Stomach (tissue), 9 donors: Measurements from ENCODE around the gene ZNF627. TPM values are rescaled to one million over a fixed set of nuclear protein-coding genes. Genes with fewer than 3 reads are reported as not detected.
A peak's percentile ranks its signal among the peaks of the same experiment; 100 is the strongest.

ENCODE experiments used
- DNase-seq, 2 donors: peaks; one replicate each; pipeline versions ENCODE4 v3.0.0 to v3.0.0-alpha.2; 2013 to 2019
- H3K27ac ChIP-seq, 5 donors: fragments of 200-600 bp in 4 of 5; sonication (generic) in 4 of 5; one replicate each; pipeline ENCODE4 v1.5.1; 2013 to 2019; ENCODE audit warnings: mild to moderate bottlenecking in 1 of 5, moderate library complexity in 1 of 5
- H3K27me3 ChIP-seq, 3 donors: fragments of 200-600 bp; sonication (generic); one replicate each; pipeline ENCODE4 v1.5.1; 2017 to 2019; ENCODE audit warnings: mixed run types in 1 of 3
- H3K36me3 ChIP-seq, 4 donors: fragments of 200-600 bp; sonication (generic); 1 replicate in 3 of 4; 2 replicates in 1 of 4; pipeline ENCODE4 v1.5.1; 2016 to 2019
- H3K4me1 ChIP-seq, 4 donors: fragments of 200-600 bp; sonication (generic); one replicate each; pipeline ENCODE4 v1.5.1; 2016 to 2019
- H3K4me3 ChIP-seq, 4 donors: fragments of 200-600 bp; sonication (generic) in 3 of 4; one replicate each; pipeline ENCODE4 v1.5.1; 2016 to 2019; ENCODE audit warnings: mild to moderate bottlenecking in 1 of 4
- H3K9me3 ChIP-seq, 4 donors: fragments of 200-600 bp; sonication (generic); one replicate each; pipeline ENCODE4 v1.5.1; 2016 to 2019
- CTCF ChIP-seq, 7 experiments: fragments of 450-650 bp in 4 of 7; fragments of 200-600 bp in 3 of 7; sonication (generic) in 3 of 7; IDR thresholded peaks; one replicate each; pipeline ENCODE4 v1.5.1; 2016 to 2019; ENCODE audit warnings: antibody characterized with exemption in 7 of 7, control low read depth in 2 of 7, mild to moderate bottlenecking in 1 of 7
- EP300 ChIP-seq: sonication (generic); formaldehyde crosslinking; IDR thresholded peaks from one replicate; pipeline ENCODE4 v1.6.1; 2017; ENCODE audit warnings: antibody characterized with exemption
- POLR2A ChIP-seq, 4 donors: fragments of 450-650 bp; IDR thresholded peaks; one replicate each; pipeline ENCODE4 v1.6.1; 2016; ENCODE audit warnings: antibody characterized with exemption in 4 of 4, control low read depth in 2 of 4, mild to moderate bottlenecking in 1 of 4, moderate library complexity in 1 of 4
- POLR2AphosphoS5 ChIP-seq, 3 donors: sonication (generic); formaldehyde crosslinking; IDR thresholded peaks; one replicate each; pipeline ENCODE4 v1.6.1; 2016; ENCODE audit warnings: antibody characterized with exemption in 3 of 3
- WGBS, 5 donors: extraction: QIAGEN DNeasy Blood & Tissue Kit in 3 of 5; methylation state at CpG; one replicate each; pipeline versions ENCODE4 v1.1.5 to v1.1.7; 2013 to 2018; 5-methylcytosine and 5-hydroxymethylcytosine counted together
- intact Hi-C: fragments of 100-400 bp; cut with DNase I; formaldehyde crosslinking; loops from one replicate; pipeline ENCODE4 v1.15.1; 2023; ENCODE audit warnings: low total_unique reads
- polyA plus RNA-seq, 3 donors: library from polyadenylated mRNA; stranded (reverse); fragments of 200-250 nt; gene quantifications; one replicate each; pipeline ENCODE4 v1.2.3, GENCODE V29; 2013
- total RNA-seq, 5 donors: library from RNA; depleted of rRNA; stranded (reverse); fragments of >200 nt; gene quantifications; one replicate each; pipeline versions ENCODE4 v1.1.0 to v1.2.3, GENCODE V29; 2014 to 2016
- donor health status: healthy with polysubstance abuse.
- donor health status: Bipolar disorder and iron deficiency.
- donor health status: healthy.

ZNF627 gene
- total and polyA plus RNA-seq, 8 donors: 1.4 to 21.7 (median 6.4) TPM; not detected in 1

- H3K4me3 ChIP-seq: peak within 1 kb of the TSS; percentile 38 to 61 (median 44)
- 54 to 81% (median 60%) methylated on average over 9 to 18 of the region's 18 CpGs for WGBS, 5 donors
- H3K27ac ChIP-seq: peak within 1 kb of the TSS; percentile 56 to 83 (median 81)
- no peak for DNase-seq
- intact Hi-C loops: no loop called here
- H3K27me3 ChIP-seq: peaks cover 0 to 16% (median 0%) of the 10 kb centered on the region in 3 donors
- peaks cover 0 to 18% (median 5%) of the 10 kb centered on the region in 4 donors for H3K36me3 ChIP-seq
- peaks cover 20 to 54% (median 51%) of the 10 kb centered on the region in 4 donors for H3K4me1 ChIP-seq
- TF ChIP-seq EP300 (no peak), POLR2AphosphoS5 (IDR thresholded peaks at IDR 0.05) (no peak), POLR2A (IDR thresholded peaks at IDR 0.05) (no peak), CTCF (IDR thresholded peaks at IDR 0.05) (no peak)
- no peaks in the 10 kb centered on the region for H3K9me3 ChIP-seq
Measured at GRCh38 chr19:11577451-11578257, 19.6 kb upstream of the ZNF627 start, which contains the start of gene ACP5. Gene ACP5 (minus strand): TSS chr19:11577645. CDS start chr19:11577317, 328 bp downstream.

GRCh38 chr19:11578258-11579142 lies 18.8 kb upstream of the ZNF627 start:
- intact Hi-C loops: no loop called here
- Histone ChIP-seq H3K36me3 (peaks cover 0 to 18% (median 5%) of the 10 kb centered on the region in 4 donors), H3K4me1 (peaks cover 20 to 55% (median 53%) of the 10 kb centered on the region in 4 donors), H3K27me3 (peaks cover 0 to 16% (median 0%) of the 10 kb centered on the region in 3 donors), H3K4me3 (peak overlapping the region; percentile 38 to 61 (median 44)), H3K9me3 (no peaks in the 10 kb centered on the region), H3K27ac (peak overlapping the region; percentile 56 to 83 (median 81))
- 8 to 28% (median 10%) methylated on average over 13 to 62 of the region's 62 CpGs for WGBS, 5 donors
- peak; percentile 67 to 70 for DNase-seq
- TF ChIP-seq POLR2AphosphoS5 (IDR thresholded peaks at IDR 0.05): no peak
- no peak for TF ChIP-seq POLR2A (IDR thresholded peaks at IDR 0.05)
- no peak for TF ChIP-seq CTCF (IDR thresholded peaks at IDR 0.05)
- no peak for TF ChIP-seq EP300

GRCh38 chr19:11580116-11580515 lies 17.2 kb upstream of the ZNF627 start:
- Histone ChIP-seq H3K9me3 (no peaks in the 10 kb centered on the region), H3K4me3 (no peak overlapping the region), H3K36me3 (peaks cover 0 to 11% (median 5%) of the 10 kb centered on the region in 4 donors), H3K4me1 (peaks cover 20 to 55% (median 53%) of the 10 kb centered on the region in 4 donors), H3K27ac (peak overlapping the region in 2 of 5 donors; percentile 83 to 92), H3K27me3 (peaks cover 0 to 16% (median 0%) of the 10 kb centered on the region in 3 donors)
- intact Hi-C loops: loop anchor here (10.0 kb wide), 1 partner anchor 85 kb away; no protein-coding TSS in a partner anchor
- WGBS, 5 donors: 55 to 77% (median 74%) methylated on average over 4 of the region's 4 CpGs
- DNase-seq: no peak
- TF ChIP-seq CTCF (IDR thresholded peaks at IDR 0.05) (no peak), POLR2A (IDR thresholded peaks at IDR 0.05) (no peak), EP300 (no peak), POLR2AphosphoS5 (IDR thresholded peaks at IDR 0.05) (no peak)

GRCh38 chr19:11581740-11582139 lies 15.5 kb upstream of the ZNF627 start:
- DNase-seq: peak in 1 of 2 donors; percentile 58
- H3K27me3 ChIP-seq: peaks cover 0 to 16% (median 0%) of the 10 kb centered on the region in 3 donors
- TF ChIP-seq POLR2AphosphoS5 (IDR thresholded peaks at IDR 0.05): no peak
- no peak for TF ChIP-seq POLR2A (IDR thresholded peaks at IDR 0.05)
- TF ChIP-seq EP300: no peak
- TF ChIP-seq CTCF (IDR thresholded peaks at IDR 0.05): no peak
- peaks cover 0 to 2% (median 0%) of the 10 kb centered on the region in 4 donors for H3K36me3 ChIP-seq
- H3K9me3 ChIP-seq: no peaks in the 10 kb centered on the region
- intact Hi-C loops: loop anchor here (10.0 kb wide), 1 partner anchor 87 kb away; no protein-coding TSS in a partner anchor
- no peak overlapping the region for H3K4me3 ChIP-seq
- WGBS, 5 donors: 5 to 28% (median 25%) methylated on average over 3 of the region's 3 CpGs
- H3K4me1 ChIP-seq: peaks cover 20 to 55% (median 53%) of the 10 kb centered on the region in 4 donors
- H3K27ac ChIP-seq: peak overlapping the region; percentile 71 to 92 (median 82)
